Measurements from ENCODE around the gene MS4A5.

The MS4A5 gene

GRCh38 chr11:60485987-60486386, 56.6 kb downstream of the MS4A5 start:
- peak; percentile 91 for DNase-seq

GRCh38 chr11:60492488-60493009, 63.2 kb downstream of the MS4A5 start, which contains the start of gene MS4A12:
MS4A12 (plus strand) TSS chr11:60492778; CDS start chr11:60497319, 4,541 bp downstream.
- no peak for DNase-seq

GRCh38 chr11:60493454-60493853, 64.1 kb downstream of the MS4A5 start:
- DNase-seq, result no peak
